Keratinocyte (primary cell): ENCODE measurements around the gene SHROOM3. TPM values are rescaled to one million over a fixed set of nuclear protein-coding genes. Genes with fewer than 3 reads are reported as not detected.
A peak's percentile ranks its signal among the peaks of the same experiment; 100 is the strongest.

Experiments used
- DNase-seq: peaks from one replicate; pipeline ENCODE4 v3.0.0-alpha.2; 2011; ENCODE audit warnings: low read depth, missing footprints, low spot score
- FAIRE-seq: peaks from 2 replicates; lab custom pipeline; 2011; peaks lifted over from hg19 to GRCh38; lab: Jason Lieb, UNC
- H2AFZ ChIP-seq: 2 replicates; pipeline ENCODE4 v1.6.0; 2012; ENCODE audit warnings: low read length, control low read depth, inconsistent platforms; ENCODE audit not compliant: control insufficient read depth
- H3K27ac ChIP-seq: 2 replicates; pipeline ENCODE4 v1.5.1; 2011; ENCODE audit warnings: low read length; ENCODE audit not compliant: control insufficient read depth, insufficient read depth
- H3K27me3 ChIP-seq: 3 replicates; pipeline ENCODE4 v1.6.0; 2011; ENCODE audit warnings: low read length; ENCODE audit not compliant: control insufficient read depth, insufficient read depth; ENCODE audit errors: extremely low read depth
- H3K36me3 ChIP-seq, 2 experiments: 2 replicates in 1 of 2; 3 replicates in 1 of 2; pipeline ENCODE4 v1.5.1; 2011; ENCODE audit warnings: low read length in 2 of 2, mild to moderate bottlenecking in 1 of 2; ENCODE audit not compliant: control insufficient read depth in 2 of 2, insufficient read depth in 2 of 2; ENCODE audit errors: extremely low read depth in 1 of 2
- H3K4me1 ChIP-seq: 3 replicates; pipeline ENCODE4 v1.5.1; 2011; ENCODE audit warnings: low read length; ENCODE audit not compliant: control insufficient read depth, insufficient read depth; ENCODE audit errors: extremely low read depth
- H3K4me2 ChIP-seq: 3 replicates; pipeline ENCODE4 v1.6.0; 2011; ENCODE audit warnings: low read depth, low read length; ENCODE audit not compliant: control insufficient read depth, insufficient read depth; ENCODE audit errors: extremely low read depth
- H3K4me3 ChIP-seq, 3 experiments: fragments of 200-600 bp in 1 of 3; sonication (generic) in 1 of 3; 2 replicates in 2 of 3; 3 replicates in 1 of 3; pipeline ENCODE4 v1.5.1; 2011 to 2016; ENCODE audit warnings: low read length in 3 of 3, mild to moderate bottlenecking in 3 of 3, control low read depth in 2 of 3, inconsistent platforms in 1 of 3, low read depth in 1 of 3, mixed read lengths in 1 of 3, mixed run types in 1 of 3, moderate library complexity in 1 of 3; ENCODE audit not compliant: control insufficient read depth in 2 of 3, insufficient read depth in 2 of 3; ENCODE audit errors: extremely low read depth in 1 of 3
- H3K79me2 ChIP-seq: 2 replicates; pipeline ENCODE4 v1.6.0; 2012; ENCODE audit warnings: low read length; ENCODE audit not compliant: control insufficient read depth, insufficient read depth
- H3K9ac ChIP-seq: 3 replicates; pipeline ENCODE4 v1.6.0; 2011; ENCODE audit warnings: low read length; ENCODE audit not compliant: control insufficient read depth, insufficient read depth; ENCODE audit errors: extremely low read depth
- H3K9me1 ChIP-seq: 3 replicates; pipeline ENCODE4 v1.6.0; 2011; ENCODE audit warnings: low read length; ENCODE audit not compliant: control insufficient read depth, insufficient read depth; ENCODE audit errors: extremely low read depth
- H3K9me3 ChIP-seq: 2 replicates; pipeline ENCODE4 v1.5.1; 2012; ENCODE audit warnings: low read depth, low read length; ENCODE audit not compliant: control insufficient read depth
- H4K20me1 ChIP-seq: 3 replicates; pipeline ENCODE4 v1.6.0; 2011; ENCODE audit warnings: low read length; ENCODE audit not compliant: control insufficient read depth, insufficient read depth; ENCODE audit errors: extremely low read depth
- CTCF ChIP-seq, 3 experiments: IDR thresholded peaks in 1 of 3; conservative IDR thresholded peaks in 1 of 3; optimal IDR thresholded peaks in 1 of 3; 2 replicates in 2 of 3; 3 replicates in 1 of 3; pipeline versions ENCODE3 to v1.5.1; 2011; ENCODE audit warnings: low read length in 3 of 3, mild to moderate bottlenecking in 3 of 3, moderate library complexity in 2 of 3, control low read depth in 1 of 3, inconsistent platforms in 1 of 3; ENCODE audit not compliant: insufficient read depth in 2 of 3; ENCODE audit errors: extremely low read depth in 1 of 3
- EZH2 ChIP-seq: IDR thresholded peaks from one replicate; pipeline ENCODE4 v1.6.1; 2012; ENCODE audit warnings: inconsistent platforms, mild to moderate bottlenecking, low read length, moderate library complexity
- dilution Hi-C: fragments of 300-500 bp; cut with MboI; formaldehyde crosslinking; loops from one replicate; pipeline ENCODE4 v1.7.0; 2020; ENCODE audit warnings: low sequenced_read_pairs; ENCODE audit not compliant: extremely low pct_ligation_motif_present
- polyA plus RNA-seq, 5 experiments: library from polyadenylated mRNA; depleted of rRNA in 3 of 5; stranded (reverse) in 3 of 5; stranded (forward) in 1 of 5; unstranded in 1 of 5; fragments of >200 nt; gene quantifications; 1 replicate in 1 of 5; 2 replicates in 3 of 5; 3 replicates in 1 of 5; pipeline versions ENCODE4 v1.2.1 to v1.2.3, GENCODE V29; 2011 to 2012; ENCODE audit warnings: missing spikeins in 2 of 5, low read depth in 1 of 5, low replicate concordance in 1 of 5

The SHROOM3 gene
- polyA plus RNA-seq, 1 donor (not counting 4 experiments of a cell fraction or from before 2014, with no cell fraction given): 4.9 TPM

- Histone ChIP-seq H3K9me1 (no peaks in the 10 kb centered on the region), H2AFZ (peak overlapping the region; percentile 84), H3K4me2 (peak overlapping the region; percentile 43), H4K20me1 (no peaks in the 10 kb centered on the region), H3K27ac (no peak overlapping the region), H3K27me3 (no peaks in the 10 kb centered on the region), H3K79me2 (no peaks in the 10 kb centered on the region), H3K36me3 (no peaks in the 10 kb centered on the region), H3K4me3 (no peak overlapping the region), H3K4me1 (peaks cover 7% of the 10 kb centered on the region), H3K9ac (no peak overlapping the region), H3K9me3 (no peaks in the 10 kb centered on the region)
- FAIRE-seq: no peak
- DNase-seq: no peak
- TF ChIP-seq CTCF (optimal IDR thresholded peaks at IDR 0.05 in 1 of 3, IDR thresholded peaks at IDR 0.05 in 1 of 3, conservative IDR thresholded peaks at IDR 0.05 in 1 of 3; ENCODE audit: extremely low read depth in 1 of 3, insufficient read depth in 2 of 3, low read length in 3 of 3) (no peak), EZH2 (no peak)
- dilution Hi-C loops: no loop called here
These were observed 175.9 kb downstream of the SHROOM3 start for GRCh38 chr4:76610751-76611547.

GRCh38 chr4:76611616-76612207 is 176.7 kb downstream of the SHROOM3 start:
- peak; percentile 86 for FAIRE-seq
- Histone ChIP-seq H3K9ac (no peak overlapping the region), H3K27ac (no peak overlapping the region), H4K20me1 (no peaks in the 10 kb centered on the region), H3K36me3 (no peaks in the 10 kb centered on the region), H3K4me3 (no peak overlapping the region), H3K27me3 (no peaks in the 10 kb centered on the region), H3K9me3 (no peaks in the 10 kb centered on the region), H3K4me1 (peaks cover 7% of the 10 kb centered on the region), H3K79me2 (no peaks in the 10 kb centered on the region), H3K4me2 (peak overlapping the region; percentile 43), H3K9me1 (no peaks in the 10 kb centered on the region), H2AFZ (peak overlapping the region; percentile 84)
- no peak for TF ChIP-seq CTCF (optimal IDR thresholded peaks at IDR 0.05 in 1 of 3, IDR thresholded peaks at IDR 0.05 in 1 of 3, conservative IDR thresholded peaks at IDR 0.05 in 1 of 3; ENCODE audit: extremely low read depth in 1 of 3, insufficient read depth in 2 of 3, low read length in 3 of 3)
- no peak for TF ChIP-seq EZH2
- DNase-seq: no peak
- dilution Hi-C loops: no loop called here
